Brain microvascular endothelial cell (primary cell): ENCODE measurements around the gene SEL1L.
A peak's percentile ranks its signal among the peaks of the same experiment; 100 is the strongest.

Source experiments
- DNase-seq: peaks from one replicate; pipeline ENCODE4 v3.0.0-alpha.2; 2020
- H3K27ac ChIP-seq: fragments of 250-450 bp; sonication (Bioruptor Pico); 2 replicates; pipeline ENCODE4 v1.5.1; 2020; ENCODE audit warnings: mild to moderate bottlenecking, moderate library complexity
- H3K27me3 ChIP-seq: fragments of 250-450 bp; sonication (Bioruptor Pico); replicated peaks from 2 replicates; pipeline ENCODE4 v1.5.1; 2020; ENCODE audit warnings: mild to moderate bottlenecking
- H3K36me3 ChIP-seq: fragments of 250-450 bp; sonication (Bioruptor Pico); replicated peaks from 2 replicates; pipeline ENCODE4 v1.5.1; 2020; ENCODE audit warnings: mild to moderate bottlenecking
- H3K4me3 ChIP-seq: 2 replicates; pipeline ENCODE4 v1.5.1; 2011; ENCODE audit warnings: low read depth, mild to moderate bottlenecking, control low read depth, low read length, moderate library complexity
- in situ Hi-C: cut with HindIII; loops from 2 replicates; pipeline ENCODE4 v1.10.0; 2017; ENCODE audit warnings: low sequenced_read_pairs, low pct_ligation_motif_present
- TF ChIP-seq, protein P1 (sequence below): IDR thresholded peaks from 2 replicates; pipeline ENCODE4 v1.5.1; 2011; ENCODE audit warnings: low read depth, mild to moderate bottlenecking, moderate library complexity, low read length, control low read depth, inconsistent platforms; ENCODE audit errors: missing control alignments

Gene SEL1L

DNA sequence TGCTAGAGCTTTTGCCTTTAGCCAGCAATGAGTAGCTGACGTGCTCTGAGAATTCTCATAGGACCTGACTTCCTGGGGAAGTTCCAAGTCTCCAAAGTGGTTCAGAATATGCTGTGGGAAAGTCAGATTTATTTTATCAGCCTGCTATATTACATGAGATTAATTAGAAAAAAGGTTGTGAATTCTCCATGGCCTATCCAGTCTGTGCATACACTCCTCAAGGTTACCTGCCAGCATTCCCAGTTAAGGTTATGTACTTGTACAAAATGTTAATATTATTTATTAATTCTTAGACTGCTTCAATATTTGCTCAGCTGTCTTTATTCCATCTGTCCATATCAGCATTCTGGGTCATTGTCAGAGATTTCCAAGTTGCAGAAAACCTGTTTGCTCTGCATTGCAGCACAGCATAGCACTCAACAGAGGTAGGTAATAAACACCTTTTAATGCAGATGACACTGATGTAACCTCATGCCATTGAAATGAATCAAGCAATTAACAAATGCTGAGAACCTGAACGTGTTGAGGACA is 2.7 kb upstream of the SEL1L start:
- in situ Hi-C loops: no loop called here
- TF ChIP-seq, protein P1, sequence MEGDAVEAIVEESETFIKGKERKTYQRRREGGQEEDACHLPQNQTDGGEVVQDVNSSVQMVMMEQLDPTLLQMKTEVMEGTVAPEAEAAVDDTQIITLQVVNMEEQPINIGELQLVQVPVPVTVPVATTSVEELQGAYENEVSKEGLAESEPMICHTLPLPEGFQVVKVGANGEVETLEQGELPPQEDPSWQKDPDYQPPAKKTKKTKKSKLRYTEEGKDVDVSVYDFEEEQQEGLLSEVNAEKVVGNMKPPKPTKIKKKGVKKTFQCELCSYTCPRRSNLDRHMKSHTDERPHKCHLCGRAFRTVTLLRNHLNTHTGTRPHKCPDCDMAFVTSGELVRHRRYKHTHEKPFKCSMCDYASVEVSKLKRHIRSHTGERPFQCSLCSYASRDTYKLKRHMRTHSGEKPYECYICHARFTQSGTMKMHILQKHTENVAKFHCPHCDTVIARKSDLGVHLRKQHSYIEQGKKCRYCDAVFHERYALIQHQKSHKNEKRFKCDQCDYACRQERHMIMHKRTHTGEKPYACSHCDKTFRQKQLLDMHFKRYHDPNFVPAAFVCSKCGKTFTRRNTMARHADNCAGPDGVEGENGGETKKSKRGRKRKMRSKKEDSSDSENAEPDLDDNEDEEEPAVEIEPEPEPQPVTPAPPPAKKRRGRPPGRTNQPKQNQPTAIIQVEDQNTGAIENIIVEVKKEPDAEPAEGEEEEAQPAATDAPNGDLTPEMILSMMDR: no peak
- H3K4me3 ChIP-seq: no peak overlapping the region
- H3K36me3 ChIP-seq: no peaks in the 10 kb centered on the region
- H3K27ac ChIP-seq: no peak overlapping the region
- no peak for DNase-seq
- no peaks in the 10 kb centered on the region for H3K27me3 ChIP-seq

DNA sequence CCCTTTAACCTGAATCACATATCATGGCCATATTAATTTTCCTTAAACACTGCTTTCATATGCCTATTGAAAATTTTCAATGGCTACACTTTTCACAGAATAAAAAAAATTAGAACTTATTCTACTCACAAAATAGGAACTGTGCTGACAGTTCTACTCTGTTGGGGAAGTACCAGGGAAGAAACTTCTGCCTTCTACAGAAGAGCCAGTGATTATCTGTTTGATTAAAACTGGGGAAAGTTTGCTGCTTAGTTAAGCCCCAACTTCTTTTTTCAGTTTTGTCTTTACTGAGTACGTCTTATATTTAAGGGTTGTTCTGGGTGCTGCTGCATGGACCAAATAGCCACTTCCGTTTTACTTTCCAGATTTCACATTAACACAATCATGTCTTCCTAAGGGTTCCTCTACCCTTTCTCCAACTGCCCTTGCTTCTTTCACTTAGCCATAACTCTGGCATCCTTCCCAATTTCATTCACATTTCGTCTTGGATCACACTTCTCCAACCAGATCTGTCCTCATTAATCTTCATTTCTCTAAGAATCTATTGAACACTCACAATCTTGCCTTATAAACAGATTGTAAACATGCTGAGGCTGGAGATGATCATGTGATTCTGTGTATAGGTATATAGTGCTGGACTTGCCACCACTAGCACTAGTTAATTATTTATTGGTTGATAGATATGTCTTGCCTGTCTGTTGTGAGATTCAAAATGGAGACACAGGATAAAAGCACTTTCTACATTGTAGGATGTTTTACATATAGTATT is 1.9 kb upstream of the SEL1L start:
- DNase-seq: no peak
- no peaks in the 10 kb centered on the region for H3K27me3 ChIP-seq
- no peak overlapping the region for H3K4me3 ChIP-seq
- no peaks in the 10 kb centered on the region for H3K36me3 ChIP-seq
- in situ Hi-C loops: no loop called here
- TF ChIP-seq, protein P1: no peak
- H3K27ac ChIP-seq: no peak overlapping the region

DNA sequence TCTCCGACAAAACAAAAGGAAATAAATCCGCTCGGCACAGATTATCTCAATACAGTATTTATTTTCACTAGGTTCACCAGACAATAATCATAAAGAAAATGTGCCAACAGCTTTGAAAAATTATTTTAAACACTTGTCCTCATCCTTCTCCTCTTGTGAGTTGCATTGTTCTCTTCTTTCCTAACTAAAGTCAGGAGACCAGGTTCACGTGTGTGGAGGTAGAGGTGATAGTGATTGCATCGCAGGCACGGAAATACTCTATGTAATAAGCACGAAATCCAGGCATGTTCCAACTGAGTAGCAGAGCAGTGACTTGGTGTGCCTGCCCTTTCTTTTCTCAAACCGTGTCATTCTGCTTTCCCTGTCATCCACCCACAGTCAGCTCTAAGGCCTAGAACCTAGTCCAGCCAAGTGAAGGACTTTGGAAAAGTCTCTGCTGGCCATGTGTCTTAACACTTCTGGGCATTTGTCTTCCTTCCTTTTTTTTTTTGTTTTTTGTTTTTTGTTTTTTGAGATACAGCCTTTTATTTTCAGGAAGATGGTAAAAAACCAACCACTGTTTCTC is 939 bp upstream of the SEL1L start:
- no peak overlapping the region for H3K4me3 ChIP-seq
- no peak overlapping the region for H3K27ac ChIP-seq
- DNase-seq: no peak
- no peaks in the 10 kb centered on the region for H3K27me3 ChIP-seq
- no peaks in the 10 kb centered on the region for H3K36me3 ChIP-seq
- in situ Hi-C loops: no loop called here
- TF ChIP-seq, protein P1: no peak

DNA sequence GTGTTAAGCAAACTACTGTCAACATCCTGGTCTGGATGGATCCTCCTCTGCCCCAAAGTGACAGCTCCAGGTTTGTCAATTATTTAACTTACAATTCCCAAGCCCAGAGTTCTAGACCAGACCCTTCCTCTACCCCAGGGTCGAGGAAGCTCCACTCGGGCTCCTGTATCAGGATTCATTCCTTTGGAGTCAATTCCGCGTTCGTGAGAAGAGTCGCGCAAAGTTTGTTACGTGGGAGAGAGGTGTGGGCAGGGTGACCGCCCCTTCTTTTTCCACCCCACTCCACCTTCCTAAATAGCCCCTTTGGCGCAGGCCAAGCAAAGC is 479 bp downstream of the SEL1L start:
- TF ChIP-seq, protein P1: no peak
- H3K27me3 ChIP-seq: no peaks in the 10 kb centered on the region
- peak overlapping the region; percentile 95 for H3K4me3 ChIP-seq
- no peaks in the 10 kb centered on the region for H3K36me3 ChIP-seq
- no peak for DNase-seq
- in situ Hi-C loops: no loop called here
- H3K27ac ChIP-seq: peak overlapping the region; percentile 44

DNA sequence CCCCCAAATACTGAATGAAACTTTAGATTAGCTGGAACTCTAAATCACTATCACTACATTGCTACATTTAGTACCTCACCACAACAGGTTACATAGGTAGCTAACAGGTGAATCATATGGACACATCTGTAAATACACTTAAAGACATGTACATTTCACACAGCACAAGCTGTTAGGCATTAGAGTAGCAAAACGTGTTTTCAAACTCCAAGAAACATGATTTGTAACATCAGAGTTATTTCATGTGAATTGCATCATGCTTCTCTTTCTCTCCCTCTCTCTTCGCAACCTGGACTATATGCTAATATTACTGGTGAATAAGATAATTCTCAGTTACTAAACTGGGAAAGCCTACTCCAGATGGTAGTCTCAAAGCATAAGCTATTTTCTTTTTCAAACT is 4.3 kb downstream of the SEL1L start:
- Histone ChIP-seq H3K27me3 (no peaks in the 10 kb centered on the region), H3K4me3 (no peak overlapping the region), H3K27ac (no peak overlapping the region), H3K36me3 (no peaks in the 10 kb centered on the region)
- in situ Hi-C loops: no loop called here
- DNase-seq: no peak
- TF ChIP-seq, protein P1: no peak

DNA sequence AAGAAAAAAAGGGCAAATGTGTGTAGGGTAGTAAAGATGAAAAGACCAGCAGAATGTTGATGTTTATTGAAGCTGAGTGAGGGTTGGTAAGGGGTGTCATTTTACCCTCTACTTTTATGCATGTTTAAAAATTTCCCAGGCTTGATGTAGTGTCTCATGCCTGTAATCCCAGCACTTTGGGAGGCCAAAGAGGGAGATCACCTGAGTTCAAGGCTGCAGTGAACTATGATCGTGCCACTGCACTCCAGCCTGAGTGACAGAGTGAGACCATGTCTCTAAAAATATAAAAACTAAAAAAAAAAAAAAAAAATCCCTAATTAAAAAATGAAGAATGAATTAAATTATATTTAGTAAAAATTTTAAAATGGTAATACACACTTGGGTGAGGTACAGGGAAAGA is 8.5 kb downstream of the SEL1L start:
- Histone ChIP-seq H3K4me3 (no peak overlapping the region), H3K36me3 (no peaks in the 10 kb centered on the region), H3K27ac (no peak overlapping the region), H3K27me3 (no peaks in the 10 kb centered on the region)
- DNase-seq: no peak
- in situ Hi-C loops: no loop called here
- TF ChIP-seq, protein P1: no peak
